GM19463 (cell line): ENCODE data around the gene LYSMD4.
A peak's percentile ranks its signal among the peaks of the same experiment; 100 is the strongest.

Experiments used
- ATAC-seq: cut with Tn5 transposase; IDR thresholded peaks from one replicate; pipeline ENCODE4 v1.9.1; 2021; ENCODE audit warnings: mild to moderate bottlenecking, moderate library complexity; ENCODE audit not compliant: unreplicated experiment

LYSMD4 gene

GRCh38 chr15:99732124-99732750, 1.0 kb downstream of the LYSMD4 start:
- no peak for ATAC-seq

GRCh38 chr15:99731336-99732123, 1.7 kb downstream of the LYSMD4 start:
- ATAC-seq, result no peak

- no peak for ATAC-seq
Observed at GRCh38 chr15:99729920-99730319, 3.3 kb downstream of the LYSMD4 start.

- ATAC-seq, result no peak
Observed at GRCh38 chr15:99729327-99729726, 3.9 kb downstream of the LYSMD4 start.

- no peak for ATAC-seq
Observed at GRCh38 chr15:99728916-99729315, 4.3 kb downstream of the LYSMD4 start.

- ATAC-seq, result no peak
Observed at GRCh38 chr15:99727733-99728132, 5.5 kb downstream of the LYSMD4 start.

GRCh38 chr15:99727330-99727729, 5.9 kb downstream of the LYSMD4 start:
- no peak for ATAC-seq

GRCh38 chr15:99726333-99726732, 6.9 kb downstream of the LYSMD4 start:
- ATAC-seq, result no peak

- ATAC-seq, result no peak
Observed at GRCh38 chr15:99722406-99722805, 10.8 kb downstream of the LYSMD4 start.

- no peak for ATAC-seq
Observed at GRCh38 chr15:99721896-99722295, 11.3 kb downstream of the LYSMD4 start.

- ATAC-seq, result no peak
Observed at GRCh38 chr15:99721104-99721778, 12.0 kb downstream of the LYSMD4 start.

- no peak for ATAC-seq
Observed at GRCh38 chr15:99720533-99720932, 12.7 kb downstream of the LYSMD4 start.

- ATAC-seq, result peak; percentile 85
Observed at GRCh38 chr15:99719096-99719541, 14.1 kb downstream of the LYSMD4 start.

GRCh38 chr15:99718421-99718820, 14.8 kb downstream of the LYSMD4 start:
- no peak for ATAC-seq

GRCh38 chr15:99717161-99718009, 15.9 kb downstream of the LYSMD4 start:
- peak; percentile 22 for ATAC-seq

GRCh38 chr15:99716540-99717095, 16.6 kb downstream of the LYSMD4 start:
- ATAC-seq, result no peak

- no peak for ATAC-seq
Observed at GRCh38 chr15:99712415-99712814, 20.8 kb downstream of the LYSMD4 start.

GRCh38 chr15:99711625-99712024, 21.6 kb downstream of the LYSMD4 start:
- no peak for ATAC-seq

- no peak for ATAC-seq
Observed at GRCh38 chr15:99709243-99709986, 23.8 kb downstream of the LYSMD4 start.

GRCh38 chr15:99708563-99708962, 24.7 kb downstream of the LYSMD4 start:
- no peak for ATAC-seq
